ENCODE data around the gene DUSP1.

GRCh38 chr5:172729588-172729987 is 41.4 kb downstream of the DUSP1 start:
- TF ChIP-seq CTCF (IDR thresholded peaks at IDR 0.05) (no peak), POLR2A (IDR thresholded peaks at IDR 0.05) (no peak)

Measured in testis (tissue), 2 donors.